Esophagus squamous epithelium (tissue), 5 donors: ENCODE measurements around the gene RIPK3. TPM values are rescaled to one million over a fixed set of nuclear protein-coding genes. Genes with fewer than 3 reads are reported as not detected.
A peak's percentile ranks its signal among the peaks of the same experiment; 100 is the strongest.

Experiments used
- DNase-seq: peaks from one replicate; lab custom pipeline; 2025; lab: John Stamatoyannopoulos, UW
- H3K27ac ChIP-seq, 4 donors: fragments of 200-600 bp; sonication (generic); one replicate each; pipeline ENCODE4 v1.5.1; 2016 to 2019; ENCODE audit warnings: mild to moderate bottlenecking in 1 of 4
- H3K27me3 ChIP-seq, 4 donors: fragments of 200-600 bp; sonication (generic); 1 replicate in 3 of 4; 2 replicates in 1 of 4; pipeline versions ENCODE4 v1.5.1 to v1.6.0; 2017 to 2021; ENCODE audit warnings: antibody characterized with exemption in 1 of 4
- H3K36me3 ChIP-seq, 3 donors: fragments of 200-600 bp; sonication (generic); one replicate each; pipeline ENCODE4 v1.5.1; 2016 to 2019
- H3K4me1 ChIP-seq, 3 donors: fragments of 200-600 bp; sonication (generic); one replicate each; pipeline ENCODE4 v1.5.1; 2017 to 2019
- H3K4me3 ChIP-seq, 4 donors: fragments of 200-600 bp; sonication (generic); 1 replicate in 3 of 4; 2 replicates in 1 of 4; pipeline ENCODE4 v1.5.1; 2016 to 2019; ENCODE audit warnings: mild to moderate bottlenecking in 2 of 4, moderate library complexity in 1 of 4
- H3K9me3 ChIP-seq, 3 donors: fragments of 200-600 bp; sonication (generic); one replicate each; pipeline ENCODE4 v1.5.1; 2016 to 2019
- CTCF ChIP-seq, 6 experiments: fragments of 450-650 bp in 4 of 6; fragments of 200-600 bp in 2 of 6; sonication (generic) in 2 of 6; IDR thresholded peaks; one replicate each; pipeline ENCODE4 v1.5.1; 2016 to 2019; ENCODE audit warnings: antibody characterized with exemption in 6 of 6, mild to moderate bottlenecking in 4 of 6, moderate library complexity in 4 of 6
- POLR2A ChIP-seq, 4 donors: fragments of 450-650 bp; IDR thresholded peaks; one replicate each; pipeline ENCODE4 v1.6.1; 2017; ENCODE audit warnings: antibody characterized with exemption in 4 of 4, mild to moderate bottlenecking in 4 of 4, moderate library complexity in 3 of 4
- WGBS, 2 donors: methylation state at CpG; one replicate each; pipeline ENCODE4 v1.1.5; 2018; 5-methylcytosine and 5-hydroxymethylcytosine counted together
- intact Hi-C: fragments of 100-400 bp; cut with DNase I; formaldehyde crosslinking; loops from one replicate; pipeline ENCODE4 v1.15.0; 2022
- total RNA-seq, 4 donors: library from RNA; depleted of rRNA; stranded (reverse); fragments of >200 nt; gene quantifications; one replicate each; pipeline ENCODE4 v1.1.0, GENCODE V29; 2016
- donor health status: DM: yes; HTN: yes; CAD: no.

The RIPK3 gene
- total RNA-seq, 4 donors from 2014 or later: 10.3 to 21.4 (median 12.7) TPM

GRCh38 chr14:24368562-24369252 lies 28.9 kb upstream of the RIPK3 start:
- Histone ChIP-seq H3K27ac (peak overlapping the region; percentile 81 to 96 (median 92)), H3K4me1 (peaks cover 24 to 86% (median 24%) of the 10 kb centered on the region in 3 donors), H3K36me3 (peaks cover 0 to 9% (median 0%) of the 10 kb centered on the region in 3 donors), H3K4me3 (peak overlapping the region; percentile 23 to 74 (median 62)), H3K27me3 (peaks cover 0 to 19% (median 0%) of the 10 kb centered on the region in 4 donors), H3K9me3 (no peaks in the 10 kb centered on the region)
- TF ChIP-seq CTCF (IDR thresholded peaks at IDR 0.05): no peak
- TF ChIP-seq POLR2A (IDR thresholded peaks at IDR 0.05): peak in 1 of 4 donors; percentile 44
- intact Hi-C loops: loop anchor here (5.0 kb wide), 1 partner anchor 64 kb away; no protein-coding TSS in a partner anchor
- WGBS, 2 donors: 0% methylated on average over 4 of the region's 52 CpGs; no CpG with 5 or more reads in 1 of the 2 donors
- no peak for DNase-seq

- WGBS, 2 donors: 0 to 2% methylated on average over 8 to 12 of the region's 15 CpGs
- Histone ChIP-seq H3K27me3 (peaks cover 0 to 19% (median 0%) of the 10 kb centered on the region in 4 donors), H3K4me3 (peak overlapping the region; percentile 23 to 74 (median 62)), H3K27ac (peak overlapping the region; percentile 81 to 96 (median 92)), H3K36me3 (peaks cover 0 to 4% (median 0%) of the 10 kb centered on the region in 3 donors), H3K4me1 (peaks cover 24 to 84% (median 24%) of the 10 kb centered on the region in 3 donors), H3K9me3 (no peaks in the 10 kb centered on the region)
- no peak for DNase-seq
- TF ChIP-seq POLR2A (IDR thresholded peaks at IDR 0.05): no peak
- TF ChIP-seq CTCF (IDR thresholded peaks at IDR 0.05): no peak
- intact Hi-C loops: loop anchor here (5.0 kb wide), 1 partner anchor 64 kb away; no protein-coding TSS in a partner anchor
These were observed 28.4 kb upstream of the RIPK3 start for GRCh38 chr14:24368212-24368561.

- Histone ChIP-seq H3K27ac (peak within 1 kb of the TSS; percentile 81 to 96 (median 92)), H3K9me3 (no peaks in the 10 kb centered on the region), H3K36me3 (no peaks in the 10 kb centered on the region), H3K4me1 (peaks cover 24 to 80% (median 24%) of the 10 kb centered on the region in 3 donors), H3K4me3 (peak within 1 kb of the TSS; percentile 33 to 74 (median 62)), H3K27me3 (peaks cover 0 to 19% (median 0%) of the 10 kb centered on the region in 4 donors)
- DNase-seq: no peak
- no peak for TF ChIP-seq CTCF (IDR thresholded peaks at IDR 0.05)
- no peak for TF ChIP-seq POLR2A (IDR thresholded peaks at IDR 0.05)
- intact Hi-C loops: loop anchor here (5.0 kb wide), 1 partner anchor 65 kb away; no protein-coding TSS in a partner anchor
- 0 to 4% methylated on average over 9 to 13 of the region's 21 CpGs for WGBS, 2 donors
These were observed 27.9 kb upstream of the RIPK3 start, which contains the start of gene NFATC4 for GRCh38 chr14:24367514-24368211. NFATC4 (plus strand) TSS chr14:24368184; CDS start chr14:24368341, 157 bp downstream.

GRCh38 chr14:24366721-24367513 lies 27.1 kb upstream of the RIPK3 start:
- no peaks in the 10 kb centered on the region for H3K9me3 ChIP-seq
- intact Hi-C loops: loop anchor here (5.0 kb wide), 1 partner anchor 65 kb away; no protein-coding TSS in a partner anchor
- TF ChIP-seq POLR2A (IDR thresholded peaks at IDR 0.05) (peak in 1 of 4 donors; percentile 62), CTCF (IDR thresholded peaks at IDR 0.05) (no peak)
- H3K27ac ChIP-seq: peak overlapping the region; percentile 81 to 96 (median 92)
- H3K27me3 ChIP-seq: peaks cover 0 to 19% (median 0%) of the 10 kb centered on the region in 4 donors
- peaks cover 24 to 72% (median 24%) of the 10 kb centered on the region in 3 donors for H3K4me1 ChIP-seq
- H3K36me3 ChIP-seq: no peaks in the 10 kb centered on the region
- H3K4me3 ChIP-seq: peak overlapping the region; percentile 33 to 74 (median 62)
- peak; percentile 30 for DNase-seq
- 0 to 2% methylated on average over 10 of the region's 40 CpGs for WGBS, 2 donors
